NOMO-1 (cell line): ENCODE measurements around the gene MYO18B.

Experiments used
- DNase-seq, 2 experiments: peaks; one replicate each; lab custom pipeline; 2025; ENCODE audit not compliant: unreplicated experiment in 2 of 2; lab: John Stamatoyannopoulos, UW

Gene MYO18B

GRCh38 chr22:25930788-25931310, 188.9 kb downstream of the MYO18B start:
- no peak for DNase-seq

DNA sequence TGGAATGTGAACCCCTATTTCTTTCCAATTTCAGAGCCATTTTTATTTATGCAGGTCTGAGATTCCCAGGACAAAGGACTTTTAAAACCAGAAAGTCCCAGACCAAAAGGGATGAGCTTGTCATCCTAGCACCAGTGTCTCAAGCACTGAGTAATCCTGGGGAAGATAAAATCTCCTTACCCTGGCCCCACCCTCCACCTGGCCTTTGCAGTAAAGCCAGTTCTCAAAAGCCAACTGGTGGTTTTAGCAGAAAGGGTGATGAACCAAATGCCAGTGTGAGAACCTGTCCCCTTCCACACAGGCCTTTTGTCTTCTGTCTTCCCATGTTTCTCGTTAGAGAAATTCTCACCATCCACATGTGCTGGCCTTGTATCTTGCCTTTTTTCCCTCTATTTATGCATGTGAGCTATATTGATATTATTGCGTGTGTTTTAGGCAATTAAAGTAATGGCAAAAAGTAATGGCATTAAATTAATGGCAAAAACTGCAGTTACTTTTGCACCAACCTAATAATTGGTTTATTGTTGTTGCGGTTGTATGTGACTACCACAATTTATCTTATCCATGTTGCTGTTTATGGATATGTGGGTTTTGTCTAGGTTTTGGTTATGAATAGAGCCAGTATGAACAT, 191.3 kb downstream of the MYO18B start:
- DNase-seq: no peak

- no peak for DNase-seq
These were observed 193.5 kb downstream of the MYO18B start for GRCh38 chr22:25935266-25936058.

- no peak for DNase-seq
These were observed 196.2 kb downstream of the MYO18B start for GRCh38 chr22:25938151-25938550.

DNA sequence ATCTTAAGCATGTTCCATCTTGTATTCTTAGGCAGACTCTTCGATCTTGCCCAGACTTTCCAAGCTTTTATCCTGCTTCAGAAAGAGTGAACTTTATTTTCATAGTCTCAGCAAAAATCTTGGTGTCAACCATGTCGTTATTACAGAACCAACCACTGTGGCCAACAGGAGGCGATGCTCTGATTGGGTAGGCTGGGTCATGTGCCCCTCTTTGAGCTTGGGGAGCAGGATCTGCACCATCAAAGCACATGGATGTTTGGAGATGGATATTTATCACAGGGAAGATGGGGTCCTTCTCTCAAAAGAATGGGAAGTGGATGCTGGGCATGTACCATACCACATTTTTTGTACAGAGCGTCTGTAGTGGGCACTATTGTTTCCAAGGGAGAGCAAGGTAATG, 197.4 kb downstream of the MYO18B start:
- no peak for DNase-seq

DNA sequence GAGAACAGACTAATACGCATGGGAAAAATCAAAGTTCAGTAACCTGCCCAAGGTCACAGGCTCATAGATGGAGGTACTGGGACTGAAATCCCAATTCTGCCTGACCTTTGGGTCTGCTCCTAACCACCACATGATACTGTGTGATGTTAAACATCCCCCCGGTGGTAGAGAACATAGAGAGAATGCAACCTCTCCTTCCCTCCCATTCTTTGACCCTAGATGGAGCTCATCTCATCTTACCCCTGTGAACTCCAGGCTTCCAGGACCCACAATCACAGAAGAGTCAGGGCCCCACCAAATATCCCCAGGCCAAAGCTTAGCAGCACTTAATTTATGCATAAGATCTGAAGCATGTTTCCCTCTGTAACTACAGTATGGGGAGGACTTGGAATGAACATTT, 198.5 kb downstream of the MYO18B start:
- DNase-seq: no peak

DNA sequence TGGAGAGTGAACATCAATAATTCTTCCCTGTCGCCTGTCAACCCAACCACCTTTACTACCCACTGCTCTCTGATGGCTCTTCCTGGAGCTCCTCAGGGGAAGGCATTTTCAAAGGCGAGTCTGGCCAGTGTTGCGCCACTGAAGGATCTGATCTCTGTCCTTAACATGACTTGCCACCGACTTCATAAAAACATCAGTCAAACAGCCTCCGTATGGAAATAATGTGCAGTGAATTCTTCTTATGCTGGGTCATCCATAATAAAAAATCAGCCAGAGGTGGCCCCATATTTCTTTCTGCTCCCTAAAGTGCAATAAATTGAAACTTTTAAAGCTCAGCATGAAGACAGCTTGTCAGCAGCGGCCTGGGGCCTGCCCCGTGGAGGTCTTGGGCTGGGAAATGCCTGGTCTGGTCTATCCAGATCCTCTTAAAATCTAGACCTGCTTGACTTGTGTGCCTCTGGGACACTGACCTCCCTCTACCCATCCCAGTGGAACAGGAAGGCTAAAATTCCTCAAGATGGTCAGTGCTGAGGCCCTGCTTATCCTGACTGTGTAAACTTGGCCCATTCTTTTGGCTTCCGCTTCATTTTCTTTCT, 199.5 kb downstream of the MYO18B start:
- DNase-seq: no peak

GRCh38 chr22:25942115-25942855, 200.3 kb downstream of the MYO18B start:
- DNase-seq: no peak

DNA sequence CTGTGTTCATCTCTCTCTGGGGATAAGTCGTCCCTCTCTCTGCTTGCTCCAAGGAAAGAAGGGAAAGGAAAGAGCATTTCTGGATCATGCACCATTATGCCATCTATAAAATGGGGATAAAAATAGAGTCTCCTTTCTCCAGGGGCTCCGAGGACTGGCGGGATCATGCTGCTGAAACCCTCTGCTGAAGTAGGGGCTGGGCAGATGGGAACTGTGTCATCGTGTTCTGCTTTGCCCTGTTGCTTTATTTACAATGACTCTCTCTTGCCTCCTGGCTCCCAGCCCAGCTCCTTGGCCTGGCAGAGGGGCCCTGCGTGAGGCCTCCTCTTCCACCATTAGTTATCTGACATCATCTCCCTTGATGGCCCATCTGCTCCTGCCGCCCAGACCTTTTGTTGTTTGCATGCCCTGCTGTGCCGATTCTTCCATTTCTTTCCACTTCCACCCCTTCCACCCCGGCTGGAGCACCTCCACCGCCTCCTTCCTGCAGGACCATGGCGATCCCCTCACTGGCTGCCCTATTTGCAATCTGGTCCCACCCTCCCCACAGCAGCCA, 200.9 kb downstream of the MYO18B start:
- no peak for DNase-seq

- no peak for DNase-seq
These were observed 208.1 kb downstream of the MYO18B start for GRCh38 chr22:25950111-25950510.

DNA sequence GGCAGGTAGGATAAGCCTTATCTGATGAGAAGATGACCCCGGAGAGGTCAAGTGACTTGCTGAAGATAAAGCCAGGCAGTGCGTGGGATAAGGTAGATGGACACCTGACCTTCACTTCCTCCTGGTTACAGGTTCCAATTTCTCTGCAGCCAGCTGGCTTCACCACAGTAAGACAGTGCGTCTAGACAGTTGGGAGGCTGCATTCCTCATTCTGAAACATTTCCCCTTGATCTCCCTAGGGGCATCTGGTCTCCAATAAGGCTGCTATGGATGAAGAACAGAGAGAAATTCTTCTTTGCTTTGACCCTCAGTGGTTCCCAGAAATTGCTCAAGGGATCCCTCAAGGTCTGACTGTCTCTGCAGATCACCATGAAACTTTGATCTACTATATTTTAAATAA, 211.3 kb downstream of the MYO18B start:
- no peak for DNase-seq

GRCh38 chr22:25953919-25954318, 211.9 kb downstream of the MYO18B start:
- no peak for DNase-seq

GRCh38 chr22:25955323-25955722, 213.3 kb downstream of the MYO18B start:
- DNase-seq: no peak

GRCh38 chr22:25956801-25957200, 214.8 kb downstream of the MYO18B start:
- DNase-seq: no peak

GRCh38 chr22:25959818-25960774, 218.1 kb downstream of the MYO18B start:
- no peak for DNase-seq

- no peak for DNase-seq
These were observed 219.7 kb downstream of the MYO18B start for GRCh38 chr22:25961699-25962098.

- no peak for DNase-seq
These were observed 220.7 kb downstream of the MYO18B start for GRCh38 chr22:25962711-25963110.

DNA sequence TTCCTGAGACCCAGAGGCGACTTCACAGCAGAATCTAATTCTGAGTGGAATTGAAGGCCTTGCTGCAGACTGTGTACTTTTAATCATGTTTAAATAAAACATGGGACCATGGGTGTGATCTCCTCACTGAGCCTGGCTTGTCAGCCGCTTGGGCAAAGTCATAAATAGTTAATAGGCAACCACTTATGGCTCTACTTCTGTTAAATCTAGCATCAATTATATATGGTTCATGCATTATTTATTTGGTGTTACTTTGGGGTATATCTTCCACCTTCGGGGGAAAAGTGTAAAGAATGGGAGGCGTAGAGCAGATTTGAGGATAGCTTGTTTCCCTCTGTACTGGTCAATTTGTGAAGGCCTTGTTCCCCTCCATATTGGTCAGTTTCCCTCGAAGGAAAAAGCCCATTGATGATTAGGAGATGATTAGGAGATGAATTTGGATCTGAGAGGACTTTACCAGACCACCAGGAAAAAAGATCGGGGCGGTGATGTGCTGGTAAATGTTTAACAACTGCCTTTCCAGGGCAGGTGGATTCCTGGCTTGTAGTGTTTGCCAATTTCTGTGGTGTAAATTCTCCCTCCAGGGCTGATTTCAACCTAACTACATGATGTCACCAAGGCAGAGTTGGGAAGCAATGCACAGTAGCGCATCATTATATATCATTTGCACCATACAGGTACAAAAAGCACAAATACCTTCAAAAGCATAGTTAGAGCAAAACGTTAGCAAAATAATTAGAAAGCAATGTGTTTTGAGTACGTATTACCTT, 223.2 kb downstream of the MYO18B start:
- DNase-seq: no peak

- no peak for DNase-seq
These were observed 224.5 kb downstream of the MYO18B start for GRCh38 chr22:25966448-25966913.
